SKM-1 (cell line): ENCODE results near the gene RFX1.
A peak's percentile ranks its signal among the peaks of the same experiment; 100 is the strongest.
"Not testable (repeated sequence)": the region's sequence is repeated elsewhere in the genome, so short reads cannot be mapped to it uniquely, and the experiment has no call there.

Experiments
- DNase-seq: peaks from one replicate; lab custom pipeline; 2025; ENCODE audit not compliant: unreplicated experiment; lab: John Stamatoyannopoulos, UW

Gene RFX1

GRCh38 chr19:14006085-14006765 lies at the start of gene RFX1:
RFX1 (minus strand) TSS chr19:14006320; CDS start chr19:13993843, 12,477 bp downstream.
- DNase-seq = peak; percentile 99

GRCh38 chr19:14055396-14055795 lies 49.3 kb upstream of the RFX1 start:
- DNase-seq = no peak

- no peak for DNase-seq
Observed at GRCh38 chr19:14054721-14055120, 48.6 kb upstream of the RFX1 start.

- no peak for DNase-seq
Observed at GRCh38 chr19:14054099-14054498, 48.0 kb upstream of the RFX1 start.

DNA sequence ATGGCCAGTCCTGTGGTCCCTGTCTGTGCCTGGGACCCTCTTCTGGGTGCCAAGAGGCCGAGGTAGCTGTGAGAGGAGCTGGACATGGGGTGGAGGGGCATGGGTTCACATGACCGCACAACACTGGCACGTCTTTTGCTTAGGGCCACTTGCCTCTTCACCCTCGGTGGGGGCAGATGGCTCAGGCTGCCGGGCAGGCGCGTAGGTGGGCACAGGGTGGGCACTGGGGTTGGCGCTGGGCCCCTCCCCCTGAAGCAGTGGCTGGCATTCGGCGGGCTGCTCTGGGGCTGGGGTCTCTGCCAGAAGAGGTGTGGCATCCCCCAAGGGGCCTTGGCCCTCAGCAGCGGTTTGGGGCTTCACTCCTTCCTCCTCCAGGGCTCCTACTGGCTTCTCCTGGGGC lies 47.4 kb upstream of the RFX1 start:
- DNase-seq = no peak

DNA sequence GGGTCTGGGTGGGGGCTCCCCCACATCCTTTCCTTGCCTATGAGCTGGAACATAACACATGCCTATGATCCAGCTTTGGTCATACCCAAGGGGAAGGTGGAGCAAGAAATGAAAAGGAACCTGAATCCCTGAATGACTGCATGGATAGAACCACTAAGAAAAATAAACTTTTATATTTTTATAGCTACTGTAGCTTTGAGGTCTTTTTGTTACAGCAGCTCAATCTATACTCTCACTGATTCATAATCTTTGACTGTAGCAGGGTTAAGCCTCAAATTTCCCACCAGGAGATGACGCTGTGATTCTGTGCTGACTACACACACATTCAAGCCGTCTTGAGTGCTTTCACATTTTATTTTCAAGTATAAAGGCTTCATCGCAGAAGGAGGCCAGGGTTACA lies 46.9 kb upstream of the RFX1 start:
- DNase-seq = no peak

- DNase-seq = no peak
Observed at GRCh38 chr19:14052470-14052869, 46.4 kb upstream of the RFX1 start.

DNA sequence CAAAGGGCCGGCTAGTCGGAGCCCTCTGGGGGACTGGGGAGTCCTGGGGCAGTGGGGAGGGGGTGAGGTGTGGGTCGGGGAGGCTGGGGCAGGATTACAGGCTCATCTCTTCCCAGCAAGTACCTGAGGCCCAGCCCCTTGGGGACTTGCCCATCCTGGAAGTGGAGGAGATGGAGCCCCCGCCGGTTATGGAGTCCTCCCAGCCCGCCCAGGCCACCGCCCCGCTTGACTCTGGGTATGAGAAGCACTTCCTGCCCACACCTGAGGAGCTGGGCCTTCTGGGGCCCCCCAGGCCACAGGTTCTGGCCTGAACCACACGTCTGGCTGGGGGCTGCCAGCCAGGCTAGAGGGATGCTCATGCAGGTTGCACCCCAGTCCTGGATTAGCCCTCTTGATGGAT lies 45.9 kb upstream of the RFX1 start:
- no peak for DNase-seq

DNA sequence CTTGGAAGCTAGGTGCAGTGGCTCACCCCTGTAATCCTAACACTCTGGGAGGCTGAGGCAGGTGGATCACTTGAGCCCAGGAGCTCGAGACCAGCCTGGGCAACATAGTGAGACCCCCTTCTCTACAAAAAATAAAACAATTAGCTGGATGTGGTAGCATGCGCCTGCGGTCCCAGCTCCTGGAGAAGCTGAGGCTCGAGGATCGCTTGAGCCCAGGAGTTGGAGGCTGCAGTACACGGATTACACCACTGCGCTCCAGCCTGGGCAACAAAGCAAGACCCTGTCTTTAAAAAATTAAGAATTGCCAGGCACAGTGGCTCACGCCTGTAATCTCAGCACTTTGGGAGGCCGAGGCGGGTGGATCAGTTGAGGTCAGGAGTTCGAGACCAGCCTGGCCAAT lies 44.8 kb upstream of the RFX1 start:
- DNase-seq = not testable (repeated sequence)

- no peak for DNase-seq
Observed at GRCh38 chr19:14050512-14050911, 44.4 kb upstream of the RFX1 start.

- DNase-seq = peak; percentile 65
Observed at GRCh38 chr19:14048443-14049153, 42.5 kb upstream of the RFX1 start.

DNA sequence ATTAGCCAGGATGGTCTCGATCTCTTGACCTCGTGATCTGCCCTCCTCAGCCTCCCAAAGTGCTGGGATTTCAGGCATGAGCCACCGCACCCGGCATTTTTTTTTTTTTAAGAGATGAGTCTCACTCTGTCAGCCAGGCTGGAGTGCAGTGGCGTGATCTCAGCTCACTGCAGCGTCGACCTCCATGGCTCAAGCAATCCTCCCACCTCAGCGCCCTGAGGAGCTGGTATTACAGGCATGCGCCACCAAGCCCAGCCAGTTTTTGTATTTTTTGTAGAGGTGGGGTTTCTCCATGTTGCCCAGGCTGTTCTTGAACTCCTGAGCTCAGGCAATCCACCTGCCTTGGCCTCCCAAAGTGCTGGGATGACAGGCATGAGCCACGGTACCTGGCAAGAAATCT lies 41.7 kb upstream of the RFX1 start:
- DNase-seq = not testable (repeated sequence)

DNA sequence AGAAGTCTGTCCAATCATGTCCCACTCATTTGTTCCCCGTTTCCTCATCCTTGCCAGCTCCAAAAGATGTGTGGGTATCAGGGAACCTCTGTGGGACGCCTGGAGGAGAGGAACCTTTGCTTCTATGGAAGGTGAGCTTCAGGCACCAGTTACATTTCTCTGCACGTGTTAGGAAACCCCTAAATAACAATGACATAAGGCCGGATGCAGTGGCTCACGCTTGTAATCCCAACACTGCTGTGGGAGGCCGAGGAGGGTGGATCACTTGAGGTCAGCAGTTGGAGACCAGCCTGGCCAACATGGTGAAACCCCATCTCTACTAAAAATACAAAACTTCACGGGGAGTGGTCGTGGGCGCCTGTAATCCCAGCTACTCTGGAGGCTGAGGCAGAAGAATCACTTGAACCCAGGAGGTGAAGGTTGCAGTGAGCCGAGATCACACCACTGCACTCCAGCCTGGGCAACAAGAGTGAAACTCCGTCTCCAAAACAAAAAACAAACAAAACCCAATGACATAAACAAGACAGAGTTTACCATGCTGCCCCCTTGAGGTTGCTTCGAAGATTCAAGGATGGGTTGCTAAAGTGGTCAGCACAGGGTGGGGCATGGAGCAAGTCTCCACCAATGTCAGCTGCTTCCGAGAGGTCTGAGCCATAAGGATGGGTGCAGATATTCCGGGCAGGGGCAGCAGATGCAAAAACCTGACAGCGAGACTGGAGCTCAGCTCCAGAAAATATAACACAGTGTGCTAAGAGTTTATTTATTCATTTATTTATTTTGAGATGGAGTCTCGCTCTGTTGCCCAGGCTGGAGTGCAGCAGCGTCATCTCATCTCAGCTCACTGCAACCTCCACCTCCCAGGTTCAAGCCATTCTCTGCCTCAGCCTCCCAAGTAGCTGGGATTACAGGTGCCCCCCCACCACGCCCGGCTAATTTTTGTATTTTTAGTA lies 36.8 kb upstream of the RFX1 start:
- not testable (repeated sequence) for DNase-seq

- DNase-seq = no peak
Observed at GRCh38 chr19:14039181-14039580, 33.1 kb upstream of the RFX1 start.

DNA sequence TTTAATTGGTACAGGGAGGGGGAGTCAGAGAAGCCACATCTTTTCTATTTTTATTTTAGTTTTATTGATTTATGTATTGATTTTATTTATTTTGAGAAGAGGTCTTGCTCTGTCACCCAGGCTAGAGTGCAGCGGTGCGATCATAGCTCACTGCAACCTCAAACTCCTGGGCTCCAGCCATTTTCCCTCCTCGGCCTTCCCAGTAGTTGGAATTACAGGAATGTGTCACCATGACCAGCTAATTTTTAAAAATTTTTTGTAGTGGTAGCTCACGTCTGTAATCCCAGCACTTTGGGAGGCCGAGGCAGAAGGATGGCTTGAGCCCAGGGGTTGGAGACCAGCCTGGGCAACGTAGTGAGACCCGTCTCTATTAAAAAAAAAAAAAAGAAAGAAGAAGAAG lies 29.6 kb upstream of the RFX1 start:
- no peak for DNase-seq

DNA sequence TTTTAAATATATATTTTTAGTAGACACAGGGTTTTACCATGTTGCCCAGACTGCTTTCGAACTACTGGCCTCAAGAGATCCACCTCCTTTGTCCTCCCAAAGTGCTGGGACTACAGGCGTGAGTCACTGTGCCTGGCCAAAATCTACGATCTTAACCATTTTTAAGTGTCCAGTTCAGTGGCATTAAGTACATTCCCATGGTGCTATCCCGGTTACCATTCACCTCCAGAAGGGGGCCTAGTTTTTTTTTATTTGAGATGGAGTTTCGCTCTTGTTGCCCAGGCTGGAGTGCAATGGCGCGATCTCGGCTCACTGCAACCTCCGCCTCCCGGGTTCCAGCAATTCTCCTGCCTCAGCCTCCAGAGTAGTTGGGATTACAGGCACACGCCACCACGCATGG lies 29.0 kb upstream of the RFX1 start:
- DNase-seq = not testable (repeated sequence)

DNA sequence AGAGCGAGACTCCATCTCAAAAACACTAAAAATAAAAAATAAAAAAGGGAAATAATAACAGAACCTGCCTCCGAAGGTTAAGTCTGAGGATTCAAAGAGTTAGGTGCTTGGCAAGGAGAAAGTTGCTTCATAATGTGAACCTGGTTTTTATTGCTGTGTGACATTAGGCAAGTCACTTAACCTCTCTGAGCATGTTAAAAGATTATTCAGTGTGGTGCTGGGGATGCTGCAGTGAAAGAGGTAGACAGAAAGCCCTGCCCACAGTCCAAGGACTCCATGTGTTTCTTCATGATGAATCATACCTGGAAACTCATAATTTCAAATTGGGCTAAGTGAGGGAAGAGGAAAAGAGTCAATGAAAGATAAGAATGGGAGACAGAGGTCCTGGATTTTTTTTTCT lies 27.8 kb upstream of the RFX1 start:
- DNase-seq = no peak

DNA sequence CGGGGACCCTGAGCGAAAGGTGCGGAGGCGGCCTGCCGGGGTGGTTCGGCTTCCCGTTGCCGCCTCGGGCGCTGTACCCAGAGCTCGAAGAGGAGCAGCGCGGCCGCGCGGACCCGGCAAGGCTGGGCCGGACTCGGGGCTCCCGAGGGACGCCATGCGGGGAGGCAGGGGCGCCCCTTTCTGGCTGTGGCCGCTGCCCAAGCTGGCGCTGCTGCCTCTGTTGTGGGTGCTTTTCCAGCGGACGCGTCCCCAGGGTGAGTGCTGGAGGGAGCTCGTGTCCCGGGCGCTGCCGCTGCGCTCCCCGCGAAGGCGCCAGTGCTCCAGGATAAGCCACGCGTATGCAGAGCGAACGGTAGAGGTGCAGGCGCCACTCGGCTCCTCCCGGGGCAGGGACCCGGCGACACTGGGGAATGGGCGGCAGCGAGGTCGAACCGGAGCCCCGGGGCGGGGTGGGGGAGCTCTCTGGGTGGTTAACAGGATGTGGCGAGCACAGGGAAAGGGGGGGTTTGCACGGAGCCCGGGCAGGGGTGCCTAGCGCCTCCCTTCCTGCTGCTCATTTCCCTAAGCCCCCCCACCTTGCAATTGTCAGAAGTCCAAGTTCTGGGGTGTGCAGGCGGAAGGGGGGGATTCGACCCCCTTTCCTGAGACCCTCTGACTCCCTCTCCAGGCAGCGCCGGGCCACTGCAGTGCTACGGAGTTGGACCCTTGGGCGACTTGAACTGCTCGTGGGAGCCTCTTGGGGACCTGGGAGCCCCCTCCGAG lies 25.8 kb upstream of the RFX1 start, which contains the start of gene IL27RA:
IL27RA (plus strand) TSS at position 44 of the 762 bp plus-strand sequence; CDS start at position 155, 111 bp downstream.
- peak; percentile 71 for DNase-seq

DNA sequence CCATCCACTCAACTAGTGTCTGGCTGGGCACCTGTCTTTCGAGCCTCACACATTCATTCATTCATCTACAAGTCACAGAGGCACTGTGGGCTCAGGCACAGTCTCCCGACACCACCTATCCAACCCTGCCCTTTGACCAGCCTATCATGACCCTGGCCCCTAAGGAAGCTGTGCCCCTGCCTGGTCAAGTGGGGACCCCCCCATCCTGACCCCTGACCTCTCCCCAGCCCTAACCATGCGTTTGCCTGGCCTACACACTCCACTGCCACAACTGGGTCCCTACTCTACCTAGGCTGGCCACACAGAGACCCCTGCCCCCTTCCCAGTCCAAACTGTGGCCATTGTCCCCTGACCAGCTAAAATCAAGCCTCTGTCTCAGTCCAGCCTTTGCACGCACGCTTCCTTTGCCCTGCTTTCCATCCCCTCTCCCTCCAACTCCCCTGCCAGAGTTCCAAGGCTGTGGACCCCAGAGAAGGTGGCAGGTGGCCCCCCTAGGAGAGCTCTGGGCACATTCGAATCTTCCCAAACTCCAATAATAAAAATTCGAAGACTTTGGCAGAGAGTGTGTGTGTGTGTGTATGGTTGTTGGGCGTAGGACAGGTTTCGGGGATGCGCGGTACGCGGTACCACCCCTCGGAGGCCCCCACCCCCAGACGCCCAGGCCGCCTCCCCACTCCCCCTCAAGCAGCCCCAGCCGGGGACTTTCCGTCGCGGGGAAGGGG lies 25.0 kb upstream of the RFX1 start:
- DNase-seq = no peak

DNA sequence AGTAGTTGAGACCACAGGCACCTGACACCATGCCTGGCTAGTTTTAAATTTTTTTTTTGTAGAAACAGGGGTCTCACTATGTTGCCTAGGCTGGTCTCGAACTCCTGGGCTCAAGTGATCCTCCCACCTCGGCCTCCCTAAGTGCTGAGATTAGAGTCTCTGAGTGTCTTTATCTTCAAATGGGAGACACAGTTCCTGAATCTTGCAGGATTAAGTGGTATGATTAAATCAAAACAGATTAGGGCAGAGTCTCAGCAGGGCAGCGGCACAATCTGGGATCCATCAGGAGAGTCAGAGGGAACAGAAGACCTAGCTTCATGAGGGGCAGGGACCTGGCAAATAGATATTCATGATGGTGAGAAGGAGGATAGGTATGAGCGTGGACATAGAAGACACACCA lies 22.8 kb upstream of the RFX1 start:
- DNase-seq = no peak
